PC-3 (cell line): Measurements from ENCODE around the gene HMGCS2. TPM values are rescaled to one million over a fixed set of nuclear protein-coding genes. Genes with fewer than 3 reads are reported as not detected.

Source experiments
- ATAC-seq: fragments of 200-7000 bp; cut with Tn5 transposase; 2 replicates; pipeline ENCODE4 v1.9.1; 2020; ENCODE audit warnings: mild to moderate bottlenecking, moderate library complexity
- BruUV-seq: library from RNA; stranded (reverse); fragments of 400-500 nt; replicated peaks from 2 replicates; lab custom pipeline; 2021; lab: Mats Ljungman, UMichigan
- CTCF ChIA-PET: fragments of 300-600 bp; sonication (Branson Sonifier 250); formaldehyde crosslinking; loops from one replicate; lab custom pipeline; 2022; ENCODE audit warnings: antibody characterized with exemption; lab: Charles Lee
- POLR2A ChIA-PET: fragments of 300-600 bp; sonication (Branson Sonifier 250); formaldehyde crosslinking; loops from one replicate; lab custom pipeline; 2022; ENCODE audit warnings: antibody characterized with exemption; ENCODE audit not compliant: unreplicated experiment; lab: Charles Lee
- DNase-seq: peaks from one replicate; pipeline ENCODE4 v3.0.0-alpha.2; 2015
- H2AFZ ChIP-seq: fragments of 300-600 bp; sonication (generic); 2 replicates; pipeline ENCODE4 v1.6.0; 2016; ENCODE audit warnings: antibody characterized with exemption, low read length
- H3F3A ChIP-seq: fragments of 300-600 bp; sonication (generic); one replicate; pipeline ENCODE4 v1.6.0; 2017; ENCODE audit warnings: antibody characterized with exemption, low read length, control low read depth, mild to moderate bottlenecking; ENCODE audit not compliant: unreplicated experiment
- H3K27ac ChIP-seq: fragments of 300-600 bp; sonication (generic); 2 replicates; pipeline ENCODE4 v1.5.1; 2016; ENCODE audit warnings: mild to moderate bottlenecking, low read length
- H3K27me3 ChIP-seq: fragments of 300-600 bp; sonication (generic); 2 replicates; pipeline ENCODE4 v1.6.1; 2016; ENCODE audit warnings: low read length, mixed read lengths
- H3K36me3 ChIP-seq: fragments of 300-600 bp; sonication (generic); 2 replicates; pipeline ENCODE4 v1.6.1; 2016; ENCODE audit warnings: low read depth, mixed run types, low read length, mixed read lengths
- H3K4me1 ChIP-seq: fragments of 300-600 bp; sonication (generic); 2 replicates; pipeline ENCODE4 v1.5.1; 2016; ENCODE audit warnings: low read length; ENCODE audit not compliant: insufficient read depth
- H3K4me2 ChIP-seq: fragments of 300-600 bp; sonication (generic); 2 replicates; pipeline ENCODE4 v1.6.0; 2016; ENCODE audit warnings: low read length
- H3K4me3 ChIP-seq: fragments of 300-600 bp; sonication (generic); 2 replicates; pipeline ENCODE4 v1.5.1; 2016; ENCODE audit warnings: mild to moderate bottlenecking, low read length, mixed read lengths
- H3K79me2 ChIP-seq: fragments of 300-600 bp; sonication (generic); 2 replicates; pipeline ENCODE4 v1.6.1; 2017; ENCODE audit warnings: low read length, mixed read lengths
- H3K9ac ChIP-seq: fragments of 300-600 bp; sonication (generic); 2 replicates; pipeline ENCODE4 v1.6.0; 2016; ENCODE audit warnings: mild to moderate bottlenecking, low read length
- H3K9me2 ChIP-seq: fragments of 300-600 bp; sonication (generic); replicated peaks from 2 replicates; pipeline ENCODE4 v1.6.1; 2016; ENCODE audit warnings: mixed run types, low read length, mixed read lengths
- H3K9me3 ChIP-seq: fragments of 300-600 bp; sonication (generic); 2 replicates; pipeline ENCODE4 v1.6.1; 2016; ENCODE audit warnings: low read length, mixed read lengths
- H4K20me1 ChIP-seq: fragments of 300-600 bp; sonication (generic); 2 replicates; pipeline ENCODE4 v1.6.1; 2016; ENCODE audit warnings: low read length, mixed read lengths
- CTCF ChIP-seq: fragments of 300-600 bp; sonication (generic); conservative IDR thresholded peaks from 2 replicates; pipeline ENCODE4 v1.5.1; 2017; ENCODE audit warnings: antibody characterized with exemption, low read depth, mild to moderate bottlenecking, low read length
- EZH2 ChIP-seq: fragments of 300-600 bp; sonication (generic); IDR thresholded peaks from one replicate; pipeline ENCODE4 v1.6.1; 2017; ENCODE audit warnings: antibody characterized with exemption, mild to moderate bottlenecking, low read length; ENCODE audit not compliant: unreplicated experiment
- EZH2phosphoT487 ChIP-seq: fragments of 300-600 bp; sonication (generic); IDR thresholded peaks from 2 replicates; pipeline ENCODE4 v1.6.1; 2018; ENCODE audit warnings: mild to moderate bottlenecking, antibody characterized with exemption, low read length, borderline replicate concordance
- intact Hi-C: fragments of 100-400 bp; cut with micrococcal nuclease; formaldehyde crosslinking; loops from 2 replicates; pipeline ENCODE4 v1.9.0; 2023
- total RNA-seq: library from RNA; depleted of rRNA; stranded (reverse); fragments of >200 nt; gene quantifications from 2 replicates; pipeline ENCODE4 v1.2.3, GENCODE V29; 2014

Gene HMGCS2
- total RNA-seq, 1 experiment from 2014 or later, result not detected

DNA sequence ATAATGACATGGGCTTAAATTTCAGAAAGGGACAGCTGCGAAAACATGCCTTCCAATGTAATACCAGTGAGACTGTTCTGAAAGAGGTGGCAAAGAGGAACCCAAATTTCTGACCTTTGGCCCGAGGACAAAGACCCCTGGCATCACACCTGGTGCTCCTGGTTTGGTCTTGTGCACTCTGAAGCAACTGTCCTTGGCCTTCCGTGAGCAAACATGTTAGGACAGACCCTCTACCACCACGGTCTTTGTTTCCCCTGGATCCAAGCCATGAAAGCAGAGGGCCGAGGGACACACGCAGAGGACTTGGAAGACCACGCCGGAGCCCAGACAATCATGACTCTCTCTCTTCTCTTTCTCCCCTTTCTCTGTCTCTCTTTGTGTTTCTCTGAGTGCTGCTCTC is 36.5 kb upstream of the HMGCS2 start:
- DNase-seq, result no peak
- BruUV-seq, result no TSS peak
- H3K9ac ChIP-seq, result no peak overlapping the region
- no peaks in the 10 kb centered on the region for H3K36me3 ChIP-seq
- no peaks in the 10 kb centered on the region for H3F3A ChIP-seq
- H2AFZ ChIP-seq, result no peak overlapping the region
- TF ChIP-seq EZH2phosphoT487, result no peak
- no peak for TF ChIP-seq CTCF
- TF ChIP-seq EZH2, result no peak
- intact Hi-C loops, result no loop called here
- no peak overlapping the region for H3K4me2 ChIP-seq
- H3K4me1 ChIP-seq, result peaks cover 12% of the 10 kb centered on the region; the same call in 1 of the 2 replicates
- no peaks in the 10 kb centered on the region for H4K20me1 ChIP-seq
- H3K9me2 ChIP-seq, result no peaks in the 10 kb centered on the region
- H3K9me3 ChIP-seq, result no peaks in the 10 kb centered on the region
- ChIA-PET POLR2A (no interaction called here), CTCF (no interaction called here)
- no peaks in the 10 kb centered on the region for H3K27me3 ChIP-seq
- H3K79me2 ChIP-seq, result no peaks in the 10 kb centered on the region
- ATAC-seq, result no peak
- H3K27ac ChIP-seq, result no peak overlapping the region
- no peak overlapping the region for H3K4me3 ChIP-seq

- Histone ChIP-seq H3K4me2 (no peak overlapping the region), H3K9ac (no peak overlapping the region), H3K4me3 (no peak overlapping the region), H3K27me3 (no peaks in the 10 kb centered on the region), H3K27ac (no peak overlapping the region), H2AFZ (no peak overlapping the region), H4K20me1 (no peaks in the 10 kb centered on the region), H3K4me1 (no peaks in the 10 kb centered on the region), H3K9me2 (no peaks in the 10 kb centered on the region), H3F3A (no peaks in the 10 kb centered on the region), H3K36me3 (no peaks in the 10 kb centered on the region), H3K9me3 (no peaks in the 10 kb centered on the region), H3K79me2 (no peaks in the 10 kb centered on the region)
- ChIA-PET CTCF (no interaction called here), POLR2A (no interaction called here)
- ATAC-seq (no peak), DNase-seq (no peak)
- no TSS peak for BruUV-seq
- intact Hi-C loops, result no loop called here
- TF ChIP-seq EZH2 (no peak), CTCF (no peak), EZH2phosphoT487 (no peak)
Measured at GRCh38 chr1:119799599-119800177, 31.0 kb upstream of the HMGCS2 start.

GRCh38 chr1:119799003-119799402 is 30.3 kb upstream of the HMGCS2 start:
- CTCF ChIA-PET, result no interaction called here
- H3K4me2 ChIP-seq, result no peak overlapping the region

More at GRCh38 chr1:119799003-119799402, 30.3 kb upstream of the HMGCS2 start:
- H3K9me3 ChIP-seq, result no peaks in the 10 kb centered on the region
- POLR2A ChIA-PET, result no interaction called here
- no peak overlapping the region for H3K9ac ChIP-seq
- TF ChIP-seq EZH2phosphoT487 (no peak), CTCF (no peak), EZH2 (no peak)
- H3K79me2 ChIP-seq, result no peaks in the 10 kb centered on the region
- H2AFZ ChIP-seq, result no peak overlapping the region
- no peak overlapping the region for H3K27ac ChIP-seq
- intact Hi-C loops, result no loop called here
- H3K9me2 ChIP-seq, result no peaks in the 10 kb centered on the region
- no TSS peak for BruUV-seq
- DNase-seq (no peak), ATAC-seq (no peak)
- no peaks in the 10 kb centered on the region for H3K36me3 ChIP-seq
- H3F3A ChIP-seq, result no peaks in the 10 kb centered on the region
- no peaks in the 10 kb centered on the region for H3K4me1 ChIP-seq
- no peaks in the 10 kb centered on the region for H4K20me1 ChIP-seq
- no peaks in the 10 kb centered on the region for H3K27me3 ChIP-seq
- H3K4me3 ChIP-seq, result no peak overlapping the region
